K562 (cell line): ENCODE data around the gene GOLGA6L24. TPM values are rescaled to one million over a fixed set of nuclear protein-coding genes. Genes with fewer than 3 reads are reported as not detected.
"Not testable (repeated sequence)": the region's sequence is repeated elsewhere in the genome, so short reads cannot be mapped to it uniquely, and the experiment has no call there.

Experiments used
- ATAC-seq: fragments of 200-7000 bp; cut with Tn5 transposase; 3 replicates; pipeline ENCODE4 v1.9.1; 2020; ENCODE audit warnings: moderate library complexity
- BruUV-seq: library from RNA; stranded (reverse); fragments of 400-500 nt; replicated peaks from 2 replicates; lab custom pipeline; 2021; lab: Mats Ljungman, UMichigan
- CTCF ChIA-PET: fragments of 300-600 bp; formaldehyde crosslinking; extraction: SDS; loops from one replicate; lab custom pipeline; 2021; ENCODE audit warnings: low intra/inter-chr PET ratio; lab: Yijun Ruan, JAX
- POLR2A ChIA-PET: fragments of 300-600, 350-650 bp; sonication (Branson Sonifier 250); formaldehyde crosslinking; extraction: SDS; loops from one replicate; lab custom pipeline; 2021; ENCODE audit warnings: antibody characterized with exemption, inconsistent platforms; lab: Yijun Ruan, JAX
- DNase-seq, 4 experiments: peaks; one replicate each; pipeline versions ENCODE4 v3.0.0 to v3.0.0-alpha.2; 2011 to 2018; ENCODE audit warnings: low spot score in 3 of 4, mixed read lengths in 3 of 4; ENCODE audit errors: extremely low read depth in 1 of 4
- FAIRE-seq: peaks from 2 replicates; lab custom pipeline; 2011; peaks lifted over from hg19 to GRCh38; lab: Jason Lieb, UNC
- H2AFZ ChIP-seq: 2 replicates; pipeline ENCODE4 v1.6.0; 2011; ENCODE audit warnings: low read depth, low read length, control low read depth, inconsistent platforms
- H3K27ac ChIP-seq: fragments of 200-600 bp; 3 replicates; pipeline ENCODE4 v1.8.0; 2011; ENCODE audit warnings: low read depth, mild to moderate bottlenecking, control low read depth, inconsistent platforms, low read length, moderate library complexity, mixed read lengths; ENCODE audit errors: extremely low read depth
- H3K27me3 ChIP-seq, 2 experiments: fragments of 300-600 bp in 1 of 2; 2 replicates in 1 of 2; 3 replicates in 1 of 2; pipeline versions ENCODE4 v1.6.0 to v1.8.0; 2011; ENCODE audit warnings: inconsistent platforms in 2 of 2, low read length in 2 of 2, mild to moderate bottlenecking in 1 of 2, mixed read lengths in 1 of 2, moderate library complexity in 1 of 2; ENCODE audit not compliant: control insufficient read depth in 2 of 2, insufficient read depth in 2 of 2
- H3K36me3 ChIP-seq: fragments of 300-600 bp; 3 replicates; pipeline ENCODE4 v1.8.0; 2011; ENCODE audit warnings: mild to moderate bottlenecking, low read length, inconsistent platforms; ENCODE audit not compliant: control insufficient read depth, insufficient read depth
- H3K4me1 ChIP-seq, 2 experiments: fragments of 200-600 bp in 1 of 2; replicated peaks in 1 of 2; 2 replicates in 1 of 2; 3 replicates in 1 of 2; pipeline versions ENCODE4 v1.5.1 to v1.8.0; 2011; ENCODE audit warnings: inconsistent platforms in 2 of 2, low read length in 2 of 2, mild to moderate bottlenecking in 1 of 2, mixed read lengths in 1 of 2, moderate library complexity in 1 of 2; ENCODE audit not compliant: control insufficient read depth in 2 of 2, insufficient read depth in 2 of 2
- H3K4me2 ChIP-seq: 2 replicates; pipeline ENCODE4 v1.6.1; 2011; ENCODE audit warnings: low read length, control low read depth, inconsistent platforms, mixed read lengths; ENCODE audit not compliant: insufficient read depth
- H3K4me3 ChIP-seq: fragments of 200-600 bp; sonication (generic), shearing (Covaris generic); 2 replicates; pipeline ENCODE4 v1.5.1; 2016; ENCODE audit warnings: control low read depth, inconsistent platforms
- H3K79me2 ChIP-seq: fragments of 200-600 bp; 3 replicates; pipeline ENCODE4 v1.8.0; 2011; ENCODE audit warnings: low read length, inconsistent platforms; ENCODE audit not compliant: control insufficient read depth, insufficient read depth
- H3K9ac ChIP-seq, 2 experiments: 2 replicates each; pipeline versions ENCODE4 v1.6.0 to v1.6.1; 2011; ENCODE audit warnings: low read depth in 2 of 2, low read length in 2 of 2, control low read depth in 1 of 2, inconsistent platforms in 1 of 2, mild to moderate bottlenecking in 1 of 2, mixed read lengths in 1 of 2; ENCODE audit not compliant: insufficient read depth in 1 of 2
- H3K9me1 ChIP-seq: one replicate; pipeline ENCODE4 v1.6.0; 2011; ENCODE audit warnings: inconsistent platforms, mild to moderate bottlenecking, low read length, moderate library complexity; ENCODE audit not compliant: control insufficient read depth, insufficient read depth
- H3K9me3 ChIP-seq: replicated peaks from 2 replicates; pipeline ENCODE4 v1.5.1; 2011; ENCODE audit warnings: low read depth, low read length, inconsistent platforms; ENCODE audit not compliant: control insufficient read depth, insufficient read depth
- H4K20me1 ChIP-seq: replicated peaks from 2 replicates; pipeline ENCODE4 v1.6.1; 2011; ENCODE audit warnings: low read length, inconsistent platforms, mixed read lengths; ENCODE audit not compliant: control insufficient read depth, insufficient read depth
- WGBS: fragments of 100-300 bp; shearing (Covaris generic); methylation state at CpG from one replicate; pipeline ENCODE4 v1.1.6; 2016; ENCODE audit warnings: low coverage, mixed read lengths; ENCODE audit not compliant: insufficient coverage; ENCODE audit errors: missing lambda C conversion rate; 5-methylcytosine and 5-hydroxymethylcytosine counted together
- in situ Hi-C: fragments of 300-500 bp; cut with MboI; formaldehyde crosslinking; loops from 4 replicates; pipeline ENCODE4 v1.15.0; 2018; ENCODE audit warnings: inconsistent platforms, mixed read lengths
- intact Hi-C: fragments of 100-400 bp; cut with micrococcal nuclease; formaldehyde crosslinking; loops from 2 replicates; pipeline ENCODE4 v1.14.2; 2022
- polyA plus RNA-seq, 8 experiments: library from polyadenylated mRNA; depleted of rRNA in 4 of 8; stranded (reverse) in 5 of 8; unstranded in 3 of 8; fragments of >200 nt; fragmentation: Nextera tagmentation in 2 of 8; fragmentation: Illumina TruSeq in 1 of 8; extraction: Ambion mirVana in 2 of 8; extraction: Trizol in 1 of 8; gene quantifications; 2 replicates each; pipeline versions ENCODE4 v1.2.1 to v1.2.3, GENCODE V29; 2011 to 2014; ENCODE audit warnings: inconsistent platforms in 1 of 8, missing spikeins in 1 of 8
- total RNA-seq, 7 experiments: library from RNA; depleted of rRNA in 6 of 7; stranded (reverse); fragments of >200 nt in 6 of 7; fragmentation: Illumina TruSeq in 2 of 7; extraction: Trizol in 2 of 7; gene quantifications; 2 replicates each; pipeline versions ENCODE4 v1.2.1 to v1.2.3, GENCODE V29; 2011 to 2021; ENCODE audit warnings: low replicate concordance in 1 of 7

GOLGA6L24 gene
- total and polyA plus RNA-seq, 9 of the 15 experiments (the other 6 are each of a cell fraction or from before 2014, with no cell fraction given), result not detected

DNA sequence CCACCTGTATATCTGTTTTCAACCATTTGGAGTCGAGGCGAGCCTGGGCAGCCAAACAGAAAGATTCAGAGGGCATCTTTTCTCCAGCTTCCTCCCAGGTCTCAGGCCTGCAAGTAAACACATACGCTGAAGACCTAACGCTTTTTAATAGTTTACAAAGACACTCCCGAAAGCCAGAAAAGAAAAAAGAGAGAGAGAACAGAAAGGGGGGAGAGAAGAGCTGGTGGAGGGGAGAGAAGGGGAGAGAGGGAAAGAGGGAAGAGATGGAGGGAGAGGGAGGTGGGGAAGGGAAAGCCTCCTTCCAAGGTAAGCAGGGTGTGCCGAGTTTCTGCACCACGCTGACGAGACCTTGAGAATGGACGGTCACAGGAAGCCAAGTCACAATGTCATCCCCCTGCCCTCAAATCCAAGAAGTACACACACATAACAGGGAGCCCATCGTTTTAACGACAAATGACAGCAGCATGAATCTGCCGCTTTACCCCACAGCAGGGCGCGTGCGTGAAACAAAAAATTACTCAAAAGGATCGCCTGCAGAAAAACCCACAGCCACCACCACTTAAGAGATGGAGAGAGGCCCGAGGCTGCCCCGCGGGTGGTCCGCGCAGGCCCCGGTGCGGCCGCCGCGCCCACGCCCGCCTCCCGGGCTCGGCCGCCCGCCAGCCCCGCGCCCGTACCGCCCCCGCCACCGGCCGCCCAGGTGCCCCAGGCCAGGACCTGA is 36.4 kb downstream of the GOLGA6L24 start:
- WGBS, result 0% methylated on average over 10 of the region's 39 CpGs
- H4K20me1 ChIP-seq, H3K4me1 ChIP-seq, DNase-seq, POLR2A ChIA-PET, in situ Hi-C loops, intact Hi-C loops, H3K27ac ChIP-seq, H3K9me3 ChIP-seq, H3K27me3 ChIP-seq, H3K4me2 ChIP-seq, ATAC-seq, FAIRE-seq, H3K9me1 ChIP-seq, CTCF ChIA-PET, BruUV-seq, H2AFZ ChIP-seq: not testable (repeated sequence)
- peak overlapping the region in 1 of 2 experiments; percentile 30; a peak in 2 of 4 replicates for H3K9ac ChIP-seq
- H3K36me3 ChIP-seq, result peaks cover 17% of the 10 kb centered on the region; the same call in 2 of the 3 replicates
- peaks cover 24% of the 10 kb centered on the region for H3K79me2 ChIP-seq
- H3K4me3 ChIP-seq, result peak overlapping the region; percentile 37

DNA sequence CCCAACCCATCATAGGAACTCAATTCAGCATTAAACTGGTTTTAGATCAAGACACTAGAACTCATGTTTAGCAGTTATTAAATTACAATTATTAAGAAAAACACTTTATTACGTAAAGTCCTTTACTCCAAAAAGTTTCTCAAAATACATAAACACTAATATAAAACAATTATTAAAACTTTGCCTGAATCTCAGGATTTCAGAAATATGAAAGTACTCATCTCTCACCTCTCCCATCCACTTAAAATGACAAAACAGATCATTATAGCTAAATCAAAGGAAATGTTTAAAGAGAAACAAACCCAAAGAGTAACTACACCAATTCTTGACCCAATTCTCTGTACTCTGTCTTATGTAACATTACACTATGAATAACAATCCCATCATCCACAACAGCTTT is 38.2 kb downstream of the GOLGA6L24 start:
- in situ Hi-C loops, intact Hi-C loops, DNase-seq, H3K4me1 ChIP-seq, H3K27ac ChIP-seq, POLR2A ChIA-PET, H3K9me1 ChIP-seq, H3K4me3 ChIP-seq, H3K9me3 ChIP-seq, H3K9ac ChIP-seq, CTCF ChIA-PET, H4K20me1 ChIP-seq, ATAC-seq, H3K4me2 ChIP-seq, H2AFZ ChIP-seq, FAIRE-seq, H3K27me3 ChIP-seq, BruUV-seq: not testable (repeated sequence)
- Histone ChIP-seq H3K79me2 (peaks cover 33% of the 10 kb centered on the region), H3K36me3 (peaks cover 26% of the 10 kb centered on the region)
- WGBS, result 95% methylated on average over 1 of the region's 1 CpG

- H3K9ac ChIP-seq, H3K4me3 ChIP-seq, H3K4me2 ChIP-seq, H3K9me1 ChIP-seq, H3K27me3 ChIP-seq, H3K27ac ChIP-seq, H3K4me1 ChIP-seq, FAIRE-seq, intact Hi-C loops, CTCF ChIA-PET, H3K9me3 ChIP-seq, DNase-seq, H4K20me1 ChIP-seq, ATAC-seq, BruUV-seq, POLR2A ChIA-PET, in situ Hi-C loops, H2AFZ ChIP-seq: not testable (repeated sequence)
- peaks cover 39% of the 10 kb centered on the region for H3K79me2 ChIP-seq
- WGBS, result no CpG with 5 or more reads among the region's 3 CpGs
- peaks cover 32% of the 10 kb centered on the region for H3K36me3 ChIP-seq
These were observed 39.1 kb downstream of the GOLGA6L24 start for GRCh38 chr15:28318828-28319227.

- H3K9me3 ChIP-seq, H3K4me2 ChIP-seq, H3K9me1 ChIP-seq, H2AFZ ChIP-seq, FAIRE-seq, BruUV-seq, H3K4me3 ChIP-seq, POLR2A ChIA-PET, H4K20me1 ChIP-seq, ATAC-seq, H3K9ac ChIP-seq, H3K4me1 ChIP-seq, intact Hi-C loops, in situ Hi-C loops, H3K27ac ChIP-seq, CTCF ChIA-PET, DNase-seq, H3K27me3 ChIP-seq: not testable (repeated sequence)
- Histone ChIP-seq H3K36me3 (peaks cover 35% of the 10 kb centered on the region), H3K79me2 (peaks cover 42% of the 10 kb centered on the region)
- WGBS, result 88% methylated on average over 10 of the region's 13 CpGs
These were observed 39.8 kb downstream of the GOLGA6L24 start for GRCh38 chr15:28318122-28318521.
